CD4-positive, alpha-beta T cell (primary cell): ENCODE measurements around the gene EID2B. TPM values are rescaled to one million over a fixed set of nuclear protein-coding genes. Genes with fewer than 3 reads are reported as not detected.

Experiments
- ATAC-seq: fragments of 200-7000 bp; cut with Tn5 transposase; one replicate; pipeline ENCODE4 v1.10.0; 2022; ENCODE audit warnings: mild to moderate bottlenecking; ENCODE audit not compliant: poor library complexity
- CTCF ChIA-PET: fragments of 350-600 bp; sonication (Branson Sonifier 250); formaldehyde crosslinking; loops from one replicate; lab custom pipeline; 2021; ENCODE audit warnings: antibody characterized with exemption, inconsistent platforms; lab: Charles Lee
- POLR2A ChIA-PET: fragments of 350-600 bp; sonication (Branson Sonifier 250); formaldehyde crosslinking; loops from one replicate; lab custom pipeline; 2021; ENCODE audit warnings: antibody characterized with exemption, inconsistent platforms; lab: Charles Lee
- DNase-seq, 14 experiments: peaks; one replicate each; pipeline ENCODE4 v3.0.0-alpha.2; 2013 to 2020; ENCODE audit warnings: mixed read lengths in 2 of 14
- H3K27ac ChIP-seq, 2 donors: one replicate each; pipeline versions ENCODE4 v1.5.1 to v1.7.0; 2013; ENCODE audit warnings: low read length in 2 of 2, low read depth in 1 of 2, mild to moderate bottlenecking in 1 of 2
- H3K27me3 ChIP-seq, 2 experiments: 1 replicate in 1 of 2; 2 replicates in 1 of 2; pipeline versions ENCODE4 v1.6.1 to v1.7.0; 2013; ENCODE audit warnings: low read length in 2 of 2, control low read depth in 1 of 2, mild to moderate bottlenecking in 1 of 2, moderate library complexity in 1 of 2; ENCODE audit not compliant: insufficient read depth in 2 of 2, control insufficient read depth in 1 of 2
- H3K36me3 ChIP-seq: one replicate; pipeline ENCODE4 v1.6.1; 2013; ENCODE audit warnings: low read length, control low read depth; ENCODE audit not compliant: insufficient read depth
- H3K4me1 ChIP-seq: one replicate; pipeline ENCODE4 v1.6.1; 2013; ENCODE audit warnings: low read length, control low read depth; ENCODE audit not compliant: insufficient read depth
- H3K4me3 ChIP-seq: one replicate; pipeline ENCODE4 v1.5.1; 2013; ENCODE audit warnings: mild to moderate bottlenecking, low read length, moderate library complexity
- H3K9me3 ChIP-seq, 2 experiments: 1 replicate in 1 of 2; 2 replicates in 1 of 2; pipeline versions ENCODE4 v1.6.1 to v1.7.0; 2013; ENCODE audit warnings: low read length in 2 of 2, mild to moderate bottlenecking in 2 of 2, control low read depth in 1 of 2, moderate library complexity in 1 of 2; ENCODE audit not compliant: control insufficient read depth in 1 of 2, insufficient read depth in 1 of 2
- H3K27ac Mint-ChIP-seq: one replicate; pipeline ENCODE4 v1.8.0; 2020; ENCODE audit warnings: mixed read lengths
- H3K27me3 Mint-ChIP-seq: one replicate; pipeline ENCODE4 v1.8.0; 2021; ENCODE audit warnings: mixed read lengths
- H3K36me3 Mint-ChIP-seq: one replicate; pipeline ENCODE4 v1.8.0; 2021; ENCODE audit warnings: low read depth, mixed read lengths
- H3K4me1 Mint-ChIP-seq: one replicate; pipeline ENCODE4 v1.8.0; 2021; ENCODE audit warnings: low read depth, mixed read lengths
- H3K4me3 Mint-ChIP-seq: one replicate; pipeline ENCODE4 v1.8.0; 2020; ENCODE audit warnings: mild to moderate bottlenecking, mixed read lengths
- H3K9me3 Mint-ChIP-seq: one replicate; pipeline ENCODE4 v1.8.0; 2020; ENCODE audit warnings: mixed read lengths
- CTCF ChIP-seq: fragments of 200-600 bp; IDR thresholded peaks from one replicate; pipeline ENCODE4 v1.8.0; 2022; ENCODE audit warnings: antibody characterized with exemption, mild to moderate bottlenecking
- intact Hi-C, 2 experiments: fragments of 100-400 bp; cut with DNase I in 1 of 2; cut with micrococcal nuclease in 1 of 2; formaldehyde crosslinking; loops; one replicate each; pipeline versions ENCODE4 v1.15.1 to v1.9.0; 2023 to 2025; cut with DNase I, micrococcal nuclease
- total RNA-seq, 174 experiments: library from RNA in 2 of 174; stranded (reverse) in 2 of 174; gene quantifications; one replicate each; pipeline ENCODE4 v1.2.3 and lab custom pipeline; 2021 to 2026

Gene EID2B
- total RNA-seq, 2 experiments from 2014 or later = 5.0 to 5.1 TPM

- H3K4me3 ChIP-seq = peak within 1 kb of the TSS; percentile 45
- intact Hi-C loops = no loop called here
- no peak within 1 kb of the TSS for H3K27ac ChIP-seq
- POLR2A ChIA-PET = interaction anchor here (1.1 kb wide), 1 partner anchor 17 kb away, joined by 3 read pairs; the partner anchor contains the start of gene EID2B
- peaks cover 0 to 20% of the 10 kb centered on the region in 2 experiments for H3K9me3 ChIP-seq
- TF ChIP-seq CTCF = peak; percentile 20
- Mint-ChIP-seq H3K4me3 (peak within 1 kb of the TSS; percentile 81), H3K27ac (no peak within 1 kb of the TSS), H3K4me1 (peaks cover 19% of the 10 kb centered on the region), H3K27me3 (peaks cover 61% of the 10 kb centered on the region), H3K9me3 (no peaks in the 10 kb centered on the region), H3K36me3 (no peaks in the 10 kb centered on the region)
- DNase-seq (peak in 4 of 14 experiments; percentile 36 to 53 (median 40)), ATAC-seq (peak; percentile 61)
- H3K36me3 ChIP-seq = no peaks in the 10 kb centered on the region
- CTCF ChIA-PET = interaction anchor here (1.3 to 4.1 kb wide), 2 partner anchors 12 to 17 kb away, joined by 4 to 18 read pairs; partner anchors contain the start of gene EID2B
- peaks cover 41 to 45% of the 10 kb centered on the region in 2 experiments for H3K27me3 ChIP-seq
- peaks cover 19% of the 10 kb centered on the region for H3K4me1 ChIP-seq
These were observed 17.7 kb downstream of the EID2B start, which contains the start of gene SELENOV for GRCh38 chr19:39514840-39515550. Gene SELENOV (plus strand): TSS chr19:39515139. CDS start chr19:39515213, 74 bp downstream.

GRCh38 chr19:39512988-39513387, 19.7 kb downstream of the EID2B start:
- ChIA-PET CTCF (interaction anchor here (4.1 kb wide), 1 partner anchor 10 kb away, joined by 18 read pairs; no protein-coding TSS in a partner anchor), POLR2A (no interaction called here)
- Mint-ChIP-seq H3K9me3 (no peaks in the 10 kb centered on the region), H3K4me1 (peaks cover 23% of the 10 kb centered on the region), H3K4me3 (no peak overlapping the region), H3K27ac (no peak overlapping the region), H3K36me3 (no peaks in the 10 kb centered on the region), H3K27me3 (peaks cover 72% of the 10 kb centered on the region)
- no peak overlapping the region for H3K4me3 ChIP-seq
- H3K36me3 ChIP-seq = no peaks in the 10 kb centered on the region
- no peak for TF ChIP-seq CTCF
- DNase-seq = no peak
- H3K27me3 ChIP-seq = peaks cover 49% of the 10 kb centered on the region in 2 experiments
- intact Hi-C loops = no loop called here
- H3K27ac ChIP-seq = no peak overlapping the region
- ATAC-seq = no peak
- peaks cover 19% of the 10 kb centered on the region for H3K4me1 ChIP-seq
- H3K9me3 ChIP-seq = peaks cover 0 to 20% of the 10 kb centered on the region in 2 experiments

- Histone ChIP-seq H3K27me3 (peaks cover 51 to 53% of the 10 kb centered on the region in 2 experiments), H3K4me3 (no peak overlapping the region), H3K36me3 (no peaks in the 10 kb centered on the region), H3K27ac (no peak overlapping the region), H3K4me1 (peaks cover 13% of the 10 kb centered on the region), H3K9me3 (peaks cover 0 to 3% of the 10 kb centered on the region in 2 experiments)
- Mint-ChIP-seq H3K4me3 (no peak overlapping the region), H3K9me3 (no peaks in the 10 kb centered on the region), H3K36me3 (no peaks in the 10 kb centered on the region), H3K27me3 (peaks cover 73% of the 10 kb centered on the region), H3K27ac (no peak overlapping the region), H3K4me1 (peaks cover 25% of the 10 kb centered on the region)
- no peak for TF ChIP-seq CTCF
- no peak for ATAC-seq
- intact Hi-C loops = no loop called here
- CTCF ChIA-PET = interaction anchor here (0.6 kb wide), 1 partner anchor 470 kb away, joined by 3 read pairs; no protein-coding TSS in a partner anchor
- DNase-seq = no peak
- POLR2A ChIA-PET = no interaction called here
These were observed 23.4 kb downstream of the EID2B start for GRCh38 chr19:39509233-39509632.
